Adrenal gland (tissue), 12 donors: ENCODE data around the gene KMT2E. TPM values are rescaled to one million over a fixed set of nuclear protein-coding genes. Genes with fewer than 3 reads are reported as not detected.
"Not testable (repeated sequence)": the region's sequence is repeated elsewhere in the genome, so short reads cannot be mapped to it uniquely, and the experiment has no call there.

ENCODE experiments used
- DNase-seq, 7 donors: peaks; one replicate each; pipeline ENCODE4 v3.0.0-alpha.2; 2019 to 2020
- H3K27ac ChIP-seq, 5 donors: fragments of 200-600 bp; sonication (generic) in 4 of 5; 1 replicate in 3 of 5; 2 replicates in 2 of 5; pipeline versions ENCODE4 v1.5.1 to v1.8.0; 2016 to 2020; ENCODE audit warnings: mild to moderate bottlenecking in 1 of 5
- H3K27me3 ChIP-seq: fragments of 200-600 bp; 2 replicates; pipeline ENCODE4 v1.8.0; 2021
- H3K36me3 ChIP-seq, 2 donors: fragments of 200-600 bp; replicated peaks in 1 of 2; 1 replicate in 1 of 2; 2 replicates in 1 of 2; pipeline versions ENCODE4 v1.5.1 to v1.8.0; 2018 to 2022
- H3K4me1 ChIP-seq, 2 donors: fragments of 200-600 bp; replicated peaks in 1 of 2; 1 replicate in 1 of 2; 2 replicates in 1 of 2; pipeline versions ENCODE4 v1.5.1 to v1.8.0; 2018 to 2021
- H3K4me3 ChIP-seq, 4 donors: fragments of 200-600 bp; sonication (generic) in 3 of 4; one replicate each; pipeline ENCODE4 v1.5.1; 2016 to 2018
- H3K9me3 ChIP-seq, 3 donors: fragments of 200-600 bp; sonication (generic) in 1 of 3; replicated peaks in 1 of 3; 1 replicate in 2 of 3; 2 replicates in 1 of 3; pipeline versions ENCODE4 v1.5.1 to v1.8.0; 2016 to 2021
- CTCF ChIP-seq, 6 experiments: fragments of 450-650 bp in 4 of 6; fragments of 200-600 bp in 2 of 6; sonication (generic) in 1 of 6; IDR thresholded peaks; 1 replicate in 5 of 6; 2 replicates in 1 of 6; pipeline versions ENCODE4 v1.5.1 to v1.8.0; 2016 to 2021; ENCODE audit warnings: antibody characterized with exemption in 6 of 6, mild to moderate bottlenecking in 2 of 6, moderate library complexity in 1 of 6
- POLR2A ChIP-seq, 2 donors: fragments of 450-650 bp; IDR thresholded peaks; one replicate each; pipeline ENCODE4 v1.6.1; 2017; ENCODE audit warnings: antibody characterized with exemption in 2 of 2, mild to moderate bottlenecking in 2 of 2, moderate library complexity in 1 of 2
- WGBS, 4 donors: extraction: QIAGEN DNeasy Blood & Tissue Kit in 2 of 4; methylation state at CpG; one replicate each; pipeline versions ENCODE4 v1.1.5 to v1.1.7; 2013 to 2017; 5-methylcytosine and 5-hydroxymethylcytosine counted together
- intact Hi-C, 2 donors: fragments of 100-400 bp; cut with DNase I; formaldehyde crosslinking; loops; one replicate each; pipeline versions ENCODE4 v1.14.1 to v1.15.0; 2022 to 2023
- polyA plus RNA-seq, 3 donors: library from polyadenylated mRNA; stranded (reverse); fragments of 200-250 nt in 2 of 3; fragments of 350-450 nt in 1 of 3; fragmentation: Illumina TruSeq in 1 of 3; extraction: RNeasy Lipid Tissue Mini Kit (QIAGEN cat#74804) in 1 of 3; gene quantifications; one replicate each; pipeline ENCODE4 v1.2.3, GENCODE V29; 2013 to 2014
- total RNA-seq, 9 donors: library from RNA; depleted of rRNA in 4 of 9; stranded (reverse); fragments of >200 nt in 4 of 9; fragments of 120-200 nt in 1 of 9; fragmentation: NEBNext Ultra II Directional in 1 of 9; extraction: Animal tissue kit (Norgen Biotek cat#: 25700) in 1 of 9; gene quantifications; one replicate each; pipeline versions ENCODE4 v1.1.0 to v1.2.4, GENCODE V29; 2013 to 2023
- donor health status: healthy with polysubstance abuse.
- donor health status: Bipolar disorder and iron deficiency.
- donor health status: DM: yes; HTN: yes; CAD: no.
- donor health status: DM: no; HTN: no; CAD: no.
- donor health status: DM: no; HTN: no; CAD: no.
- donor health status: DM: yes; HTN: yes; CAD: no.

Gene KMT2E
- total and polyA plus RNA-seq, 12 donors, result 14.4 to 98.0 (median 48.4) TPM

GRCh38 chr7:105027176-105027853, 13.3 kb downstream of the KMT2E start:
- Histone ChIP-seq H3K27ac (no peak overlapping the region), H3K27me3 (no peaks in the 10 kb centered on the region), H3K36me3 (no peaks in the 10 kb centered on the region), H3K9me3 (no peaks in the 10 kb centered on the region), H3K4me3 (no peak overlapping the region), H3K4me1 (peaks cover 9 to 85% of the 10 kb centered on the region in 2 donors)
- intact Hi-C loops, result no loop called here
- WGBS, 4 donors, result 52 to 64% (median 62%) methylated on average over 2 of the region's 2 CpGs
- TF ChIP-seq CTCF (IDR thresholded peaks at IDR 0.05), result no peak
- TF ChIP-seq POLR2A (IDR thresholded peaks at IDR 0.05), result no peak
- DNase-seq, result no peak

DNA sequence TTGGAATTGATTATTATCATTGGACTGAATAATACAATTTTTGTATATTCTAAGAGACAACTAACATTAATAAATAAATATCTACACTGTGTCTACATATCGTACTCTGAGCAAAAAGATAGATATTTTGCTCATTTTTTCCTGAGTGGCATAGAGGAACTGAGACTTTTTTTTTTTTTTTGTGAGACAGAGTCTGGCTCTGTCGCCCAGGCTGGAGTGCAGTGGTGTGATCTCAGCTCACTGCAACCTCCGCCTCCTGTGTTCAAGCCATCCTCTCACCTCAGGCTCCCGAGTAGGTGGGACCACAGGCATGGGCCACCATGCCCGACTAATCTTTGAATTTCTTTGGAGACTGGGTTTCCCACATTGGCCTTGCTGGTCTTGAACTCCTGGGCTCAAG, 14.0 kb downstream of the KMT2E start:
- no peak for DNase-seq
- WGBS, 4 donors, result 77 to 82% (median 81%) methylated on average over 5 of the region's 5 CpGs
- Histone ChIP-seq H3K4me3 (no peak overlapping the region), H3K36me3 (no peaks in the 10 kb centered on the region), H3K4me1 (peaks cover 9 to 79% of the 10 kb centered on the region in 2 donors), H3K9me3 (no peaks in the 10 kb centered on the region), H3K27ac (no peak overlapping the region), H3K27me3 (no peaks in the 10 kb centered on the region)
- TF ChIP-seq POLR2A (IDR thresholded peaks at IDR 0.05) (no peak), CTCF (IDR thresholded peaks at IDR 0.05) (no peak)
- intact Hi-C loops, result no loop called here

- H3K4me1 ChIP-seq, result peaks cover 9 to 80% of the 10 kb centered on the region in 2 donors
- H3K4me3 ChIP-seq, DNase-seq, intact Hi-C loops, H3K27me3 ChIP-seq, H3K36me3 ChIP-seq, H3K9me3 ChIP-seq, H3K27ac ChIP-seq: not testable (repeated sequence)
- 90 to 95% (median 92%) methylated on average over 8 of the region's 8 CpGs for WGBS, 4 donors
Observed at GRCh38 chr7:105028941-105029340, 14.9 kb downstream of the KMT2E start.

GRCh38 chr7:105030447-105030846, 16.4 kb downstream of the KMT2E start:
- Histone ChIP-seq H3K27me3 (no peaks in the 10 kb centered on the region), H3K4me3 (no peak overlapping the region)

More at GRCh38 chr7:105030447-105030846, 16.4 kb downstream of the KMT2E start:
- intact Hi-C loops, result no loop called here
- Histone ChIP-seq H3K4me1 (peaks cover 9 to 71% of the 10 kb centered on the region in 2 donors), H3K27ac (no peak overlapping the region), H3K9me3 (no peaks in the 10 kb centered on the region), H3K36me3 (no peaks in the 10 kb centered on the region)
- TF ChIP-seq POLR2A (IDR thresholded peaks at IDR 0.05) (no peak), CTCF (IDR thresholded peaks at IDR 0.05) (no peak)
- DNase-seq, result no peak
